Left renal pelvis (tissue), 4 donors: ENCODE data around the gene PPP1R9A. TPM values are rescaled to one million over a fixed set of nuclear protein-coding genes. Genes with fewer than 3 reads are reported as not detected.

Experiments used
- DNase-seq, 4 donors: peaks; one replicate each; pipeline ENCODE4 v3.0.0-alpha.2; 2013; ENCODE audit warnings: low read depth in 4 of 4, low spot score in 3 of 4
- polyA plus RNA-seq, 4 donors: library from polyadenylated mRNA; unstranded; fragments of 120-200 nt; gene quantifications; one replicate each; pipeline ENCODE4 v1.2.1, GENCODE V29; 2013; ENCODE audit not compliant: insufficient read length in 4 of 4

The PPP1R9A gene
- polyA plus RNA-seq, 4 donors, result 10.5 to 35.0 (median 31.8) TPM

- DNase-seq, result no peak
These were observed 283.1 kb downstream of the PPP1R9A start for GRCh38 chr7:95190515-95190914.

DNA sequence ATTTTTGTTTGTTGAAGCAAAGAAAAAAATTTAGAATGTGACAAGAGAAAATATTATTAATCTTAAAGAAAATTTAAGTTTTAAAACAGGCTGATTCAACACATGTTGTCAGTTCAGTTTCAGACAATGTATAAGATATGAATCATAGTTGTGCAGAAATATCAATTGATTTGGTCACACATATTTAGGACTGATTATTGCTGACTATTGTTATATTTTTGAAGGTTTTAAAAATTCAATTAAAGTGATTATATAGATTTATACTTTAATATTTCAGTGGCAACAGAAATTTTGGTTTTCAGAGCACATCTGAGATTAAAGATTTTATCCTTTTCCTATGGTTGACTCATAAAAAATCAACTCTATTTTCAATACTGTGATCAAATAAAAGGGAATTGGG lies 284.4 kb downstream of the PPP1R9A start:
- DNase-seq, result no peak

DNA sequence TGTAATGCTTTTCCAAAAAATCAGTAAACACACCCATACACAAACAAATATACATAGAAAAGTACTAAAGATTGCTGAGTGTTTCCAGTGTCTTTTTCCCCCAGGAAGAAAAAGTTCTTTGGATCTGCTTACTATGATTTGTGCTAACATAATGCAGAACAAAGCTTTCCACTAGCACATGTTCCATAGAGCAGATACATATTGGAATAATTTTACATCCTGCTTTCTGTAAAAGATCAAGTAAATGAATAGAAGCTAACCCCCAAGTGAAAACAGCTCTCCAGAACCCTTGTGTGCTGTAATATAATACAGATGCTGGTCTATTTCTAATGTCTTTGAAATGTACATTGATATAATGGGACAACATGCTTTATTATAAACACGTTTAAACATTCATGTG lies 291.5 kb downstream of the PPP1R9A start:
- no peak for DNase-seq

GRCh38 chr7:95199779-95200558 lies 292.6 kb downstream of the PPP1R9A start:
- peak; percentile 25 to 55 (median 54) for DNase-seq

- no peak for DNase-seq
These were observed 293.3 kb downstream of the PPP1R9A start for GRCh38 chr7:95200741-95201140.

DNA sequence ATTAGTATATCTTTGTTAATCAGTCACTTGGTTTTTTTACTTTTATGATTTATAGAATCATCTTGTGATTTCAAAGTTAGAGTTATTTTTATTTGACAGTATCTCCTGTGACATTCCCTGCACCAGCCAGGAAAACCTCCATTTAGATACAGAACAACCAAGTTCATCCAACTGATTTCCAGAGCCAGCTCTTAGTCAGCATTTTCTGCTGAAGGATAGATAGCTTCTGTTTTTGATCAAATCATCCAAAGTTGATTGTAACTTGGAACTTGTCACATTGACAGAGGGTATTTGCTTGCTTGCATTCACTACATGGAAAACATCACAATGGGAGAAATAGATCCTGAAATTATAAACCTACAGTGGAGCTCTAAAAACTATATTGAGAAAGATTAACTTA lies 294.3 kb downstream of the PPP1R9A start:
- DNase-seq, result no peak

- no peak for DNase-seq
These were observed 297.2 kb downstream of the PPP1R9A start for GRCh38 chr7:95204618-95205017.

- no peak for DNase-seq
These were observed 298.4 kb downstream of the PPP1R9A start for GRCh38 chr7:95205665-95206225.

DNA sequence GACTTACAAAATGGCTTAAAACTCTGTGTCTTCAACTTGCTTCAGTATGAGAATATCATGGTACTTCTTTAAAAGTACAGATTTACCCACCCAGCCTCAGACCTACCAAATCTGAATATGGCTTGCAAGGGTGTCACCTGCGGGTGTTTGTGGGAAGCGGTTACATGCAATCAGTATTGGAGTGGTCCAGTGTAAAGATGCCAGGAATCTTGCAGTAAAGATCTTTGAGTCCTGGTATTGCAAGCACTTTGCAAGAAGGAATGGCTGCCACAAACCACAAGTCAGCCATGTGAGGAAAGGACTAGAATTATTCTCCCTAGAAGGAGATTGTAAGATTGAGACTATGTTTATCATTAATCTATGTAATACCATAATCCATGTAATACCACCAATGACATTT lies 301.9 kb downstream of the PPP1R9A start:
- no peak for DNase-seq

- DNase-seq, result no peak
These were observed 302.4 kb downstream of the PPP1R9A start for GRCh38 chr7:95209788-95210187.

DNA sequence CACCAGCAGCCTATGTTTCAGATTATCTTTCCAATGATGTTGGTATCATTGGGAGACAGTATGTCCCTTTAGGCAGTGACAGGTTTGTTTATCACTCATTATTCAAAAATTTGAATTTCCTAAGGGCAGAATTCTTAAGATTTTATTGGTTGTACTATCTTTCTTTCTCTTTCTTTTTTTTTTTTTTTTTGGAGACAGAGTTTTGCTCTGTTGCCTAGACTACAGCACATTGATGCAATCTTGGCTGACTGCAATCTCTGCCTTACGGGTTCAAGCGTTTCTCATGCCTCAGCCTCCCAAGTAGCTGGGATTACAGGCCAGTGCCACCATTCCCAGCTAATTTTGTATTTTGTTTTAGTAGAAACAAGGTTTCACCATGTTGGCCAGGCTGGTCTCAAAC lies 305.8 kb downstream of the PPP1R9A start:
- DNase-seq, result no peak

DNA sequence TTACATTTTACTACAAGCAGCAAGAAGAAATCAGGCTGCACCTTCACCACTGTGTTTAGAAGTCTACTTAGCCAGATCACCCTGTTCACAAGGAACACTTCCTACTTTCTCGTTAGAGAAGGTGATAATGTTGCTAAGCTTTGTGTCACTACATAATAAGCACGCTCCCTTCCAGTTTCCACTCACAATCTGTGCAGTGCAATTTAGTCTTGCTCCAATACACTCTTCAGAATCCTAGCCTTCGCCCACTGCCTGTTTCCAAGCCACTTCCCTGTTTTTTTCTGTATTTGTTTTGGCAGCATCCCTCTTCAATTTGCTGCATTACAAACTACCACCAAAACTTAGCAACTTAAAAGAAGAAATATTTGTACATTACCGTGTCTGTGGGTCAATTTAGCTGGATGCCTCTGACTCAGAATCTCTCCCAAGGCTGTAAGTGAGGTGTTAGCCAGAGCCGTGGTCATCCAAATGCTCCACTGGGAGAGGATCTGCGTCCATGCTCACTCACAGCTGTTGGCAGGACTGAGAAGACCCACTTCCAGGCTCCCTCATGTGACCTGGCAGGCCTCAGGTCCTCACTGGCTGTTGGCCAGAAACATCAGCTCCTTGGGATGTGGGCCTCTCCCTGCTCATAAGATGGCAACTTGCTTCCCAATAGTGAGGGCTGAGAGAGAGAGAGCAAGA lies 306.6 kb downstream of the PPP1R9A start:
- no peak for DNase-seq

- no peak for DNase-seq
These were observed 312.3 kb downstream of the PPP1R9A start for GRCh38 chr7:95219721-95220120.

DNA sequence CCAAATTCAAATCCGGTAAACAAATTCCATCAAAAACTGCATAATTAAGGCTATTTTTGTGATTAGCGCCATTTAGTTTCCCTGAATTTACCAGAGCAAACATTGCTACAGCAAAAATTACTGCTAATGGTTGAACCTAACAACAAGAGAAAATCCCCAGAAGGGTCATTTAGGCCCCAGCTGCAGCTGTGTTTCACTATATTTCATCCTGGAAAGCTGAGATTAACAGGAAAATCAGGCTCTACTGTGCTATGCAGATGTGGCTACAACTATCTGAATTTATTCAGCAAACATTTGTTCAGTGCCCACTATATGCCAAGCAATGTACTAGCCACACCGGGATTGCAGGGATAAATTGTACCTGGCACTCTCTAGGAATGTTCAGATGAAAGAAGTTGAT lies 312.9 kb downstream of the PPP1R9A start:
- DNase-seq, result peak in 1 of 4 donors; percentile 8

DNA sequence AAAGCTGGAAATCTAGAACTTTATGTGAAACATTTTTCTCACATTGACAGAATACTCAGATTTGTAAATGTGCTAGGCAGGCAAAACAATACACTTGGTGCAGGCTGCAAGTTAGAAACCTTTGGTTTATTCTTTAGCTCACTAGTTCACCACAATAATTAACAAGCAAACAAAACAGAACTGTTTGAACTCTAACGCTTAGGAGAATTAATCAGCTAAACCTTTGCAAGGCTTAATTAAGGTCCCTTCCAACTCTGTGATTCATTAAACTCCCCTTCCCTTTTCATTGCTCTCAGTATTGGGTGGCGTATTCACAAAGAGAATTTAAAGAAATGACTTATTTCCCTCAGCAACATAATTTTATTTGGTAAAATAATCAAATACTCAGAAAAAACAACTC lies 317.9 kb downstream of the PPP1R9A start:
- no peak for DNase-seq

DNA sequence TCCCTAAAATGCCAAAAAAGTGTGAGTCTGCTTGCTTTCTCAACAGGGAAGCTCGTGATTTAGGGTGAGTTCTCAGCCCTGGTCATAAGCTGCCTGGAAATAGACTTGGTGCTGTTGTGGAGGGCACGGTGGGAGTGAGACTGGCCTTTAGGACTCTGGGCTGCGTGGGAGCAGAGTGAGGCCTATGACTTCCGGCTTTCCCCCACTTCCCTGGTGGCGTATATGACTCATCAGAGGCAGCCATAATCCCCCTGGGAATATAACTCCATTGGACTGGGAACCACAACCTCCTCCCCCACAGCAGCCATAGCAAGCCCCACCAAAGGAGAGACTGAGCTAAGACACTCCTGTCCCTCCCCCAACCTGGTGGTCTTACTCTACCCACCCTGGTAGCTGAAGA lies 321.9 kb downstream of the PPP1R9A start:
- DNase-seq, result no peak

- DNase-seq, result no peak
These were observed 331.0 kb downstream of the PPP1R9A start for GRCh38 chr7:95238252-95238943.

GRCh38 chr7:95240921-95241320 lies 333.5 kb downstream of the PPP1R9A start:
- no peak for DNase-seq

GRCh38 chr7:95242266-95242665 lies 334.9 kb downstream of the PPP1R9A start:
- no peak for DNase-seq

DNA sequence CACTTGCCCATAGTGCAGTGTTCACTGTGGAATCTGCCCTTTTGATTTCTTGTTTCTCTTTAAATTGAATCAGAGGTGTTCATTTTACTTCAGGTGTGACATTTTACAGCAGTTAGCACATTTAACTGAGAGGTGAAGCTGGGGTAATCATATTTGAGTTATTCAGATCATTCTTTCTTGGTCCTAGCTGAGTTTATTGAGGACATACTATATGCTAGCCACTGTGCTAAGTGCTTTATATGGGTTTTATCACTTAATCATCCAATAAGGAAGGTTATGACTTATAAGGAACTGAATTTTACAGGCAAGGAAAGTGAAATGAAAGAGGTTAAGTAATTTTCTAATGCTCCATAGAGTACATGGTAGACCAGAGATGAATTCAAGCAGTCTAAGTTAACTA lies 337.2 kb downstream of the PPP1R9A start:
- DNase-seq, result no peak

GRCh38 chr7:95245828-95246500 lies 338.6 kb downstream of the PPP1R9A start:
- peak in 3 of 4 donors; percentile 16 to 24 (median 18) for DNase-seq
